GM19467 (cell line): ENCODE data around the gene CRLF2.
"Not testable (repeated sequence)": the region's sequence is repeated elsewhere in the genome, so short reads cannot be mapped to it uniquely, and the experiment has no call there.

Experiments
- ATAC-seq: cut with Tn5 transposase; IDR thresholded peaks from one replicate; pipeline ENCODE4 v1.9.1; 2021; ENCODE audit warnings: mild to moderate bottlenecking, moderate library complexity; ENCODE audit not compliant: unreplicated experiment

CRLF2 gene

GRCh38 chrX:1215123-1215823 is 2.8 kb upstream of the CRLF2 start:
- no peak for ATAC-seq

- no peak for ATAC-seq
Measured at GRCh38 chrX:1213971-1214370, 1.5 kb upstream of the CRLF2 start.

- no peak for ATAC-seq
Measured at GRCh38 chrX:1210844-1211243, 1.6 kb downstream of the CRLF2 start.

GRCh38 chrX:1207496-1208025 is 4.9 kb downstream of the CRLF2 start:
- no peak for ATAC-seq

GRCh38 chrX:1205681-1206611 is 6.5 kb downstream of the CRLF2 start:
- no peak for ATAC-seq

- ATAC-seq, result no peak
Measured at GRCh38 chrX:1202251-1202650, 10.2 kb downstream of the CRLF2 start.

GRCh38 chrX:1196436-1196835 is 16.0 kb downstream of the CRLF2 start:
- no peak for ATAC-seq

- ATAC-seq, result not testable (repeated sequence)
Measured at GRCh38 chrX:1192196-1192595, 20.3 kb downstream of the CRLF2 start.

GRCh38 chrX:1190596-1191145 is 21.8 kb downstream of the CRLF2 start:
- no peak for ATAC-seq

- ATAC-seq, result no peak
Measured at GRCh38 chrX:1185561-1185960, 26.9 kb downstream of the CRLF2 start.

- ATAC-seq, result no peak
Measured at GRCh38 chrX:1182211-1182610, 30.2 kb downstream of the CRLF2 start.

GRCh38 chrX:1181661-1182060 is 30.8 kb downstream of the CRLF2 start:
- not testable (repeated sequence) for ATAC-seq

- ATAC-seq, result no peak
Measured at GRCh38 chrX:1181170-1181569, 31.3 kb downstream of the CRLF2 start.

- ATAC-seq, result no peak
Measured at GRCh38 chrX:1178580-1179057, 33.8 kb downstream of the CRLF2 start.

GRCh38 chrX:1176531-1177320 is 35.7 kb downstream of the CRLF2 start:
- not testable (repeated sequence) for ATAC-seq

- not testable (repeated sequence) for ATAC-seq
Measured at GRCh38 chrX:1174609-1175545, 37.6 kb downstream of the CRLF2 start.

- ATAC-seq, result not testable (repeated sequence)
Measured at GRCh38 chrX:1173435-1173834, 39.0 kb downstream of the CRLF2 start.

- ATAC-seq, result no peak
Measured at GRCh38 chrX:1172496-1172895, 40.0 kb downstream of the CRLF2 start.

- ATAC-seq, result not testable (repeated sequence)
Measured at GRCh38 chrX:1171915-1172314, 40.5 kb downstream of the CRLF2 start.
